NCI-H69 (cell line): Measurements from ENCODE around the gene DPYD.

Source experiments
- DNase-seq: peaks from one replicate; lab custom pipeline; 2025; lab: John Stamatoyannopoulos, UW

DPYD gene

GRCh38 chr1:97906567-97907241, 14.1 kb downstream of the DPYD start:
- DNase-seq = peak; percentile 63

GRCh38 chr1:97905141-97905940, 15.5 kb downstream of the DPYD start:
- DNase-seq = peak; percentile 76

- peak; percentile 29 for DNase-seq
Observed at GRCh38 chr1:97904534-97904933, 16.3 kb downstream of the DPYD start.

- DNase-seq = no peak
Observed at GRCh38 chr1:97903626-97904025, 17.2 kb downstream of the DPYD start.

- no peak for DNase-seq
Observed at GRCh38 chr1:97902067-97902466, 18.8 kb downstream of the DPYD start.

- no peak for DNase-seq
Observed at GRCh38 chr1:97901017-97901658, 19.7 kb downstream of the DPYD start.

GRCh38 chr1:97898948-97899347, 21.9 kb downstream of the DPYD start:
- no peak for DNase-seq

GRCh38 chr1:97895278-97895677, 25.6 kb downstream of the DPYD start:
- no peak for DNase-seq

GRCh38 chr1:97893844-97894243, 27.0 kb downstream of the DPYD start:
- DNase-seq = peak; percentile 21

- DNase-seq = no peak
Observed at GRCh38 chr1:97886199-97886598, 34.6 kb downstream of the DPYD start.

GRCh38 chr1:97883823-97884222, 37.0 kb downstream of the DPYD start:
- no peak for DNase-seq

- no peak for DNase-seq
Observed at GRCh38 chr1:97877307-97877706, 43.5 kb downstream of the DPYD start.

GRCh38 chr1:97875996-97876395, 44.8 kb downstream of the DPYD start:
- DNase-seq = no peak

- DNase-seq = peak; percentile 93
Observed at GRCh38 chr1:97870589-97870988, 50.2 kb downstream of the DPYD start.

- peak; percentile 63 for DNase-seq
Observed at GRCh38 chr1:97869441-97869840, 51.4 kb downstream of the DPYD start.

- no peak for DNase-seq
Observed at GRCh38 chr1:97867127-97867526, 53.7 kb downstream of the DPYD start.

- DNase-seq = no peak
Observed at GRCh38 chr1:97864615-97865014, 56.2 kb downstream of the DPYD start.

GRCh38 chr1:97853221-97853620, 67.6 kb downstream of the DPYD start:
- DNase-seq = no peak

GRCh38 chr1:97849345-97850340, 71.2 kb downstream of the DPYD start:
- DNase-seq = peak; percentile 86

- DNase-seq = no peak
Observed at GRCh38 chr1:97845805-97846204, 75.0 kb downstream of the DPYD start.

GRCh38 chr1:97844552-97845089, 76.2 kb downstream of the DPYD start:
- DNase-seq = no peak
